Right atrium auricular region (tissue), 2 donors: ENCODE results near the gene FGF11. TPM values are rescaled to one million over a fixed set of nuclear protein-coding genes. Genes with fewer than 3 reads are reported as not detected.

ENCODE experiments used
- DNase-seq: peaks from one replicate; pipeline ENCODE4 v3.0.0-alpha.2; 2019; ENCODE audit warnings: low spot score
- H3K27ac ChIP-seq, 2 donors: fragments of 200-600 bp; sonication (generic); 1 replicate in 1 of 2; 2 replicates in 1 of 2; pipeline ENCODE4 v1.5.1; 2016 to 2019
- H3K27me3 ChIP-seq, 2 donors: fragments of 200-600 bp; sonication (generic); one replicate each; pipeline versions ENCODE4 v1.5.1 to v1.6.0; 2017 to 2019
- H3K36me3 ChIP-seq: fragments of 200-600 bp; sonication (generic); one replicate; pipeline ENCODE4 v1.5.1; 2016
- H3K4me1 ChIP-seq, 2 donors: fragments of 200-600 bp; sonication (generic); one replicate each; pipeline versions ENCODE4 v1.5.1 to v1.6.0; 2017 to 2019
- H3K4me3 ChIP-seq, 2 donors: fragments of 200-600 bp; sonication (generic); 1 replicate in 1 of 2; 2 replicates in 1 of 2; pipeline ENCODE4 v1.5.1; 2017 to 2019; ENCODE audit warnings: mild to moderate bottlenecking in 1 of 2, moderate library complexity in 1 of 2
- H3K9me3 ChIP-seq, 2 donors: fragments of 200-600 bp; sonication (generic); one replicate each; pipeline ENCODE4 v1.5.1; 2019
- CTCF ChIP-seq, 2 donors: fragments of 200-600 bp; sonication (generic); IDR thresholded peaks; one replicate each; pipeline ENCODE4 v1.5.1; 2019; ENCODE audit warnings: antibody characterized with exemption in 2 of 2
- total RNA-seq, 2 donors: library from RNA; depleted of rRNA; stranded (reverse); fragments of >200 nt; gene quantifications; one replicate each; pipeline ENCODE4 v1.1.0, GENCODE V29; 2016

FGF11 gene
- total RNA-seq, 2 donors from 2014 or later: 18.6 to 20.9 TPM

- TF ChIP-seq CTCF (IDR thresholded peaks at IDR 0.05): no peak
- no peak overlapping the region for H3K27ac ChIP-seq
- no peak overlapping the region for H3K4me3 ChIP-seq
- H3K9me3 ChIP-seq: no peaks in the 10 kb centered on the region
- no peak for DNase-seq
- peaks cover 0 to 26% of the 10 kb centered on the region in 2 donors for H3K4me1 ChIP-seq
- H3K27me3 ChIP-seq: no peaks in the 10 kb centered on the region
- H3K36me3 ChIP-seq: no peaks in the 10 kb centered on the region
Measured at GRCh38 chr17:7407082-7407481, 32.2 kb upstream of the FGF11 start.

DNA sequence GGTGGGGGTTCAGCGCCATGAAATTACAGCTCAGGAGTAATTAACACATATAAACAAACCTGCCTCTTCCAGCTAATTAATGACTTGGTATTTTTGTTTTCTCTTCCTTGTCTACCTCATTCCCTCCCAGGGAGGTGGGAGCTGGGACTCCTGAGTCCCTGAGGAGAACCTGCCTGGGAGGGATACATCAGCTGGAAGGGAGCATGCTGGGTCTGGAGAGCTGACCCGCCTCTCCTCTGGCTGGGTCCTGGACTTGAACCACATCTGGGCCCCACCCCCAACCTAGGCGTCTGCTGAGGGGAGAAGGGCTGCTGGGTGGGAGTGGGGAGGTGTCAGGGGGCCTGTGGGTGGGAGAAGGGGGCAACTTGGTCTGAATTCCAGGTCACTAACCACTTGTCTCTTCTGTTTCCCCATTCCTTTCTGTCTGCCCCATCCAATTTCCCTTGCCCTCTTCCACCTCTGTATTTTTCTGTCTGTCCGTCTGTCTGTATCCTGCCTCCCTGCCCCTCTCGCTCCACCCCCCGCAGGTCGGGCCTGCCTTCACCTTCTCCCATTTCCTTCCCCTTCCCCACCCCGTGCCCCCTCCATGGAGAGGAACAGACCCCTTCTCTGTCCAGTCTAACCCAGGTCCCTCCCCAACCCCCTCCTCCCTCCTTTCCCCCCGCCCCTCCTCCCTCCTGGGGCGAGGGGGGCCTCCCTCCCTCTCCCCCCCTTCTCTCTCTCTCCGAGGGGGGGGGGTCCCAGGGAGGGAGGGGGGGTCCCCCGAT is 31.6 kb upstream of the FGF11 start, which contains the start of gene NLGN2:
TSS of gene NLGN2 (plus strand) at position 361 of the 767 bp plus-strand sequence. CDS start 411 bp downstream, outside the sequence.
- H3K9me3 ChIP-seq: no peaks in the 10 kb centered on the region
- peaks cover 0 to 20% of the 10 kb centered on the region in 2 donors for H3K4me1 ChIP-seq
- no peaks in the 10 kb centered on the region for H3K36me3 ChIP-seq
- H3K4me3 ChIP-seq: no peak within 1 kb of the TSS
- H3K27me3 ChIP-seq: no peaks in the 10 kb centered on the region
- H3K27ac ChIP-seq: no peak within 1 kb of the TSS
- no peak for TF ChIP-seq CTCF (IDR thresholded peaks at IDR 0.05)
- no peak for DNase-seq

DNA sequence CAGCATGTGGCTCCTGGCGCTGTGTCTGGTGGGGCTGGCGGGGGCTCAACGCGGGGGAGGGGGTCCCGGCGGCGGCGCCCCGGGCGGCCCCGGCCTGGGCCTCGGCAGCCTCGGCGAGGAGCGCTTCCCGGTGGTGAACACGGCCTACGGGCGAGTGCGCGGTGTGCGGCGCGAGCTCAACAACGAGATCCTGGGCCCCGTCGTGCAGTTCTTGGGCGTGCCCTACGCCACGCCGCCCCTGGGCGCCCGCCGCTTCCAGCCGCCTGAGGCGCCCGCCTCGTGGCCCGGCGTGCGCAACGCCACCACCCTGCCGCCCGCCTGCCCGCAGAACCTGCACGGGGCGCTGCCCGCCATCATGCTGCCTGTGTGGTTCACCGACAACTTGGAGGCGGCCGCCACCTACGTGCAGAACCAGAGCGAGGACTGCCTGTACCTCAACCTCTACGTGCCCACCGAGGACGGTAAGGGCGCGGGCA is 31.0 kb upstream of the FGF11 start:
- H3K4me1 ChIP-seq: peaks cover 0 to 14% of the 10 kb centered on the region in 2 donors
- H3K27me3 ChIP-seq: no peaks in the 10 kb centered on the region
- H3K36me3 ChIP-seq: no peaks in the 10 kb centered on the region
- no peak overlapping the region for H3K27ac ChIP-seq
- no peak overlapping the region for H3K4me3 ChIP-seq
- no peak for TF ChIP-seq CTCF (IDR thresholded peaks at IDR 0.05)
- H3K9me3 ChIP-seq: no peaks in the 10 kb centered on the region
- DNase-seq: no peak

DNA sequence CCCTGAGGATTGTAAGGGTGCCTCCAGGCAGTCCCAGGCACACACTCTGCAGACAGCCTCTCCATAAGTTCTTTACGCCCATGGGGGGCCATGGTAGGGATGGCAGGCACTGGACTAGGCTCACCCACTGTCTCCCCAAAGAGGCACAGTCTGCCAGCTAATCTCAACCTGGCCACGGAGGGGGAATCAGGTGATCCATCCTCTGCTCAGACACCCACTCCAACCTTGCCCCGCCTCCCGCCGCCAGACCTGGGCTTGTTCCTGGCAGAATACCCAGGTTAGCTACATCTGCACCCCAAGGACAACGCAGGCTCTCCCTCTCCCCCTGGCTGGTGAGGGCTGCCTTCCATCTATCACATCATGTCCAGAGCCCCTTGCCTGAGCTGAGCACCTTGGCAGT is 30.4 kb upstream of the FGF11 start:
- Histone ChIP-seq H3K9me3 (no peaks in the 10 kb centered on the region), H3K27ac (no peak overlapping the region), H3K36me3 (no peaks in the 10 kb centered on the region), H3K4me1 (peaks cover 0 to 14% of the 10 kb centered on the region in 2 donors), H3K27me3 (no peaks in the 10 kb centered on the region), H3K4me3 (no peak overlapping the region)
- TF ChIP-seq CTCF (IDR thresholded peaks at IDR 0.05): no peak
- DNase-seq: no peak

- no peak for TF ChIP-seq CTCF (IDR thresholded peaks at IDR 0.05)
- Histone ChIP-seq H3K27ac (no peak overlapping the region), H3K4me1 (peaks cover 0 to 14% of the 10 kb centered on the region in 2 donors), H3K36me3 (no peaks in the 10 kb centered on the region), H3K9me3 (no peaks in the 10 kb centered on the region), H3K4me3 (no peak overlapping the region), H3K27me3 (no peaks in the 10 kb centered on the region)
- no peak for DNase-seq
Measured at GRCh38 chr17:7409716-7410115, 29.6 kb upstream of the FGF11 start.
